ENCODE measurements around the gene PARM1.

DNA sequence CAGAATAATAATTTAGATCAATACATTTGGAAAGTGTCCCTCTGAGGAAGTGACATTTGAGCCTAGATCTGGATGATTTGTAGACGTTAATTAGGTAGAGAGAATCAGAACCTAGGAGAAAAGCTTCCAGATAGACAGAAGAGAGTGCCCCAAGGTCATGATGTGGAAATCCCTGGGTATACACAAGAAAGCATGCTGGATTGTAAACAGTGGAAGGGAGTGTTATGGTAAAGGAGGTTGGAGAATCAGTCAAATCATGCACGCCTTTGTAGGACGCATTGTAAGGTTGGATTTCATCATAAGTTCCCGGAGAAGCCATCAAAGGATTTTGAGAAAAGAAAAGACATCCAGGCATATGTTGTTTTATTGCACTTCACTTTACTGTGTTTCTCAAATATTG, 156.3 kb downstream of the PARM1 start:
- TF ChIP-seq CTCF (conservative IDR thresholded peaks at IDR 0.05; ENCODE audit: low read depth in 2 of 2) = no peak
- no peak for TF ChIP-seq POLR2AphosphoS5 (IDR thresholded peaks at IDR 0.05; ENCODE audit: low read depth)
- TF ChIP-seq REST (IDR thresholded peaks at IDR 0.05; ENCODE audit: unreplicated experiment) = no peak
- no peak for TF ChIP-seq ZNF114 (CRISPR knock-in tag; IDR thresholded peaks at IDR 0.05)
- no peak for TF ChIP-seq EZH2 (IDR thresholded peaks at IDR 0.05; ENCODE audit: low read depth, unreplicated experiment)
